GM23338 (cell line): Measurements from ENCODE around the gene CA4. TPM values are rescaled to one million over a fixed set of nuclear protein-coding genes. Genes with fewer than 3 reads are reported as not detected.
"Not testable (repeated sequence)": the region's sequence is repeated elsewhere in the genome, so short reads cannot be mapped to it uniquely, and the experiment has no call there.

Source experiments
- ATAC-seq: fragments of 200-7000 bp; cut with Tn5 transposase; 3 replicates; pipeline ENCODE4 v1.9.1; 2020
- DNase-seq: peaks from one replicate; pipeline ENCODE4 v3.0.0-alpha.2; 2015; ENCODE audit warnings: low spot score
- H2AFZ ChIP-seq: fragments of 200-600 bp; sonication (generic); 2 replicates; pipeline ENCODE4 v1.8.0; 2016; ENCODE audit warnings: antibody characterized with exemption, mild to moderate bottlenecking, moderate library complexity
- H3F3A ChIP-seq: fragments of 200-600 bp; sonication (generic); replicated peaks from 2 replicates; pipeline ENCODE4 v1.8.0; 2017; ENCODE audit warnings: antibody characterized with exemption, mixed run types, low read depth
- H3K27ac ChIP-seq: fragments of 200-600 bp; sonication (generic); 2 replicates; pipeline ENCODE4 v1.6.1; 2016; ENCODE audit warnings: low read depth
- H3K27me3 ChIP-seq: fragments of 200-600 bp; sonication (generic); 2 replicates; pipeline ENCODE4 v1.8.0; 2016; ENCODE audit warnings: mild to moderate bottlenecking, mixed run types, moderate library complexity; ENCODE audit not compliant: insufficient read depth
- H3K36me3 ChIP-seq: fragments of 200-600 bp; sonication (generic); 2 replicates; pipeline ENCODE4 v1.8.0; 2016; ENCODE audit warnings: mild to moderate bottlenecking; ENCODE audit not compliant: insufficient read depth
- H3K4me1 ChIP-seq: fragments of 200-600 bp; sonication (generic); 2 replicates; pipeline ENCODE4 v1.8.0; 2016; ENCODE audit warnings: mild to moderate bottlenecking, moderate library complexity; ENCODE audit not compliant: insufficient read depth
- H3K4me2 ChIP-seq: fragments of 200-600 bp; sonication (generic); 2 replicates; pipeline ENCODE4 v1.7.1; 2017; ENCODE audit warnings: mixed run types
- H3K4me3 ChIP-seq: fragments of 200-600 bp; sonication (generic); 2 replicates; pipeline ENCODE4 v1.6.1; 2016; ENCODE audit warnings: mixed run types
- H3K79me2 ChIP-seq: fragments of 200-600 bp; sonication (generic); replicated peaks from 2 replicates; pipeline ENCODE4 v1.8.0; 2017; ENCODE audit warnings: mild to moderate bottlenecking; ENCODE audit not compliant: insufficient read depth
- H3K9me2 ChIP-seq: fragments of 200-600 bp; sonication (generic); 2 replicates; pipeline ENCODE4 v1.8.0; 2017; ENCODE audit not compliant: insufficient read depth
- H4K20me1 ChIP-seq: fragments of 200-600 bp; sonication (generic); replicated peaks from 2 replicates; pipeline ENCODE4 v1.8.0; 2017; ENCODE audit warnings: mild to moderate bottlenecking; ENCODE audit not compliant: insufficient read depth
- H3K27ac Mint-ChIP-seq: 2 replicates; pipeline ENCODE4 v1.8.0; 2020; ENCODE audit warnings: inconsistent platforms, mild to moderate bottlenecking, moderate library complexity, mixed read lengths
- H3K27me3 Mint-ChIP-seq: 3 replicates; pipeline ENCODE4 v1.8.0; 2022; ENCODE audit warnings: low read depth, mild to moderate bottlenecking, moderate library complexity, mixed read lengths, inconsistent platforms; ENCODE audit not compliant: insufficient read depth, poor library complexity
- H3K36me3 Mint-ChIP-seq: 3 replicates; pipeline ENCODE4 v1.8.0; 2021; ENCODE audit warnings: low read depth, mild to moderate bottlenecking, inconsistent platforms, moderate library complexity, mixed read lengths
- H3K4me1 Mint-ChIP-seq: 3 replicates; pipeline ENCODE4 v1.8.0; 2020; ENCODE audit warnings: mild to moderate bottlenecking, inconsistent platforms, mixed read lengths
- H3K4me3 Mint-ChIP-seq: 3 replicates; pipeline ENCODE4 v1.8.0; 2021; ENCODE audit warnings: moderate library complexity, mild to moderate bottlenecking, inconsistent platforms, mixed read lengths
- H3K9me3 Mint-ChIP-seq: 3 replicates; pipeline ENCODE4 v1.8.0; 2020; ENCODE audit warnings: moderate library complexity, mild to moderate bottlenecking, inconsistent platforms, mixed read lengths
- polyA plus RNA-seq: library from polyadenylated mRNA; unstranded; fragments of >200 nt; fragmentation: Nextera tagmentation; extraction: Ambion mirVana; gene quantifications from 2 replicates; pipeline ENCODE4 v1.2.1, GENCODE V29; 2016
- total RNA-seq: library from RNA; depleted of rRNA; stranded (reverse); fragments of >200 nt; shearing (Covaris generic); gene quantifications from 2 replicates; pipeline ENCODE4 v1.2.3, GENCODE V29; 2014; rRNA removed

CA4 gene
- total and polyA plus RNA-seq, 2 experiments from 2014 or later: 7.6 to 8.2 TPM

- DNase-seq, H3K4me3 Mint-ChIP-seq, H3K4me1 Mint-ChIP-seq, H3K79me2 ChIP-seq, H2AFZ ChIP-seq, H3K27ac Mint-ChIP-seq, H3K4me1 ChIP-seq, H3K4me2 ChIP-seq, H3K27ac ChIP-seq, H4K20me1 ChIP-seq, H3K36me3 ChIP-seq, H3K9me2 ChIP-seq, H3K9me3 Mint-ChIP-seq, H3K27me3 Mint-ChIP-seq, H3K4me3 ChIP-seq, ATAC-seq, H3F3A ChIP-seq, H3K27me3 ChIP-seq: not testable (repeated sequence)
- peaks cover 20% of the 10 kb centered on the region for H3K36me3 Mint-ChIP-seq
These were observed 56.0 kb downstream of the CA4 start for GRCh38 chr17:60205782-60206181.

- H3K79me2 ChIP-seq, H3K27ac Mint-ChIP-seq, ATAC-seq, H3K4me3 ChIP-seq, H3K4me1 Mint-ChIP-seq, H3K4me2 ChIP-seq, H3K36me3 ChIP-seq, H3K27me3 ChIP-seq, H2AFZ ChIP-seq, H3K9me2 ChIP-seq, H3K27ac ChIP-seq, H3K4me1 ChIP-seq, DNase-seq, H3K4me3 Mint-ChIP-seq, H3K9me3 Mint-ChIP-seq, H4K20me1 ChIP-seq, H3F3A ChIP-seq, H3K27me3 Mint-ChIP-seq: not testable (repeated sequence)
- peaks cover 17% of the 10 kb centered on the region for H3K36me3 Mint-ChIP-seq
These were observed 58.5 kb downstream of the CA4 start for GRCh38 chr17:60208302-60208701.

Other genes starting within 250 kb of the CA4 start
- gene RNFT1, start 185.2 kb upstream of the CA4 start, total RNA-seq: 4.1 and 5.4 TPM in 2 replicates
- gene RNFT1, start 185.2 kb upstream of the CA4 start, polyA plus RNA-seq: 3.5 and 4.6 TPM in 2 replicates
- 20.7 and 28.1 TPM in 2 replicates for gene HEATR6, start 71.1 kb upstream of the CA4 start, total RNA-seq
- gene HEATR6, start 71.1 kb upstream of the CA4 start, polyA plus RNA-seq: 8.4 and 9.8 TPM in 2 replicates
- gene USP32, start 242.2 kb downstream of the CA4 start, total RNA-seq: 124 and 129 TPM in 2 replicates
- gene USP32, start 242.2 kb downstream of the CA4 start, polyA plus RNA-seq: 43.6 and 44.3 TPM in 2 replicates